ENCODE measurements around the gene DUSP16.

DNA sequence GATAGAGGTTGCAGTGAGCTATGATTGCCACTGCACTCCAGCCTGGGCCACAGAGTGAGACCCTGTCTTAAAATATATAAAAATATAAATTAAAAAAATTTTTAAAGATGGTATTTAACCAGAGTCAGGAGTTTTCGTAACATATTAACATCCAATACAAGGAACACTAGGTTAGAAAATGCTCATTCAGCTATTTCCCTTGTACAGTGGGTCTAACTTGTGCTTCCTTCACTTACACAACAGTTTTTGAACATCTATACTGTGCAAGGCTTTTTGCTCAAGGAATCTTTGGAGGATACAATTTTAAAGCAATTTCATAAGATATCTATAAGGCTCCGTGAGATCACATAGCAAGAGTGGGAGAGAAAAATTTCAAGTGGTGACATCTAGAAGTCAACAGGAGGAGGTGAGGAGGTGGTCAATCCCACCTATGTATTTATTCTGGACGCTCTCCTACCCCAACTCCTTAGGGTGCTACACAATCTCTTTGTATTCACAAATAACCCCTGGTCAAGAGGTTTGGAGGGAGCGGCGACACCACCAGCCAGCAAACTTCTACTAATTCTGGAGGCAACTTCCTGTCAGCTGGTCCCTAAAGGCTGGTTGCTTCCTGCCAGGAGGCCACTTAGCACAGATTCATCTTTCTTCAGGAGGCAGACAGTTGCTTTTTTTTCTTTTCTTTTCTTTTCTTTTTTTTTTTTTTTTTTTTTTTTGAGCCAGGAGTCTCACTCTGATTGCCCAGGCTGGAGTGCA lies 22.2 kb downstream of the DUSP16 start:
- TF ChIP-seq POLR2A (IDR thresholded peaks at IDR 0.05): no peak
- TF ChIP-seq, protein P1, sequence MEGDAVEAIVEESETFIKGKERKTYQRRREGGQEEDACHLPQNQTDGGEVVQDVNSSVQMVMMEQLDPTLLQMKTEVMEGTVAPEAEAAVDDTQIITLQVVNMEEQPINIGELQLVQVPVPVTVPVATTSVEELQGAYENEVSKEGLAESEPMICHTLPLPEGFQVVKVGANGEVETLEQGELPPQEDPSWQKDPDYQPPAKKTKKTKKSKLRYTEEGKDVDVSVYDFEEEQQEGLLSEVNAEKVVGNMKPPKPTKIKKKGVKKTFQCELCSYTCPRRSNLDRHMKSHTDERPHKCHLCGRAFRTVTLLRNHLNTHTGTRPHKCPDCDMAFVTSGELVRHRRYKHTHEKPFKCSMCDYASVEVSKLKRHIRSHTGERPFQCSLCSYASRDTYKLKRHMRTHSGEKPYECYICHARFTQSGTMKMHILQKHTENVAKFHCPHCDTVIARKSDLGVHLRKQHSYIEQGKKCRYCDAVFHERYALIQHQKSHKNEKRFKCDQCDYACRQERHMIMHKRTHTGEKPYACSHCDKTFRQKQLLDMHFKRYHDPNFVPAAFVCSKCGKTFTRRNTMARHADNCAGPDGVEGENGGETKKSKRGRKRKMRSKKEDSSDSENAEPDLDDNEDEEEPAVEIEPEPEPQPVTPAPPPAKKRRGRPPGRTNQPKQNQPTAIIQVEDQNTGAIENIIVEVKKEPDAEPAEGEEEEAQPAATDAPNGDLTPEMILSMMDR (IDR thresholded peaks at IDR 0.05): no peak
- no peak for TF ChIP-seq POLR2AphosphoS5 (IDR thresholded peaks at IDR 0.05)

Data from sigmoid colon (tissue), 4 donors.